ENCODE data around the gene TDRD1.

Gene TDRD1

DNA sequence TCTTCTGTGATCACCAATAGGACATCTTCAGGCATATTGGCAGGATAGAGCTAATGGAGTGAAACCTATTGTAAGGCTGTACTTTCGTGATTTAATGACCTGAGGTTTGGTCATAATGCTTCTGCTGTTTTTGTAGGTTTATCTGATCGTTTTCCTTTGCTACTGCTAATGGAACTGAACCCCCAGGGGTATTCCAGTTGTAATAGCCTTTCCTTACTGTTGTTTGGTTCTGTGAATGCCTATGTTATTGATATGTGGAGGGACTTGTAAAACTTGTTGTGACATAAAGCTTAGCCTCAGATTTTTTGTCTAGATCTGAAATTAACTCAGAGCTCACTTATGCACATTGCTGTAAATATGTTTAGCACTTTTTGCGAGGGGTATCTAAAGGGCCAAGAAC, 49.0 kb downstream of the TDRD1 start:
- H3K27me3 ChIP-seq (ENCODE audit: control insufficient read depth in 1 of 2, insufficient read depth in 2 of 2, low read length in 2 of 2), result no peaks in the 10 kb centered on the region
- no peak overlapping the region for H3K9ac ChIP-seq (ENCODE audit: low read length in 2 of 2)
- no peak overlapping the region for H3K4me3 ChIP-seq (ENCODE audit: low read length in 2 of 2)
- H3K36me3 ChIP-seq (ENCODE audit: control insufficient read depth in 2 of 2, insufficient read depth in 2 of 2, low read length in 2 of 2), result no peaks in the 10 kb centered on the region
- H3K9me3 ChIP-seq (ENCODE audit: control insufficient read depth in 2 of 2, low read length in 2 of 2), result no peaks in the 10 kb centered on the region
- H3K27ac ChIP-seq (ENCODE audit: low read length), result no peak overlapping the region
- no peaks in the 10 kb centered on the region for H3K4me1 ChIP-seq (ENCODE audit: control insufficient read depth, insufficient read depth, low read length)

DNA sequence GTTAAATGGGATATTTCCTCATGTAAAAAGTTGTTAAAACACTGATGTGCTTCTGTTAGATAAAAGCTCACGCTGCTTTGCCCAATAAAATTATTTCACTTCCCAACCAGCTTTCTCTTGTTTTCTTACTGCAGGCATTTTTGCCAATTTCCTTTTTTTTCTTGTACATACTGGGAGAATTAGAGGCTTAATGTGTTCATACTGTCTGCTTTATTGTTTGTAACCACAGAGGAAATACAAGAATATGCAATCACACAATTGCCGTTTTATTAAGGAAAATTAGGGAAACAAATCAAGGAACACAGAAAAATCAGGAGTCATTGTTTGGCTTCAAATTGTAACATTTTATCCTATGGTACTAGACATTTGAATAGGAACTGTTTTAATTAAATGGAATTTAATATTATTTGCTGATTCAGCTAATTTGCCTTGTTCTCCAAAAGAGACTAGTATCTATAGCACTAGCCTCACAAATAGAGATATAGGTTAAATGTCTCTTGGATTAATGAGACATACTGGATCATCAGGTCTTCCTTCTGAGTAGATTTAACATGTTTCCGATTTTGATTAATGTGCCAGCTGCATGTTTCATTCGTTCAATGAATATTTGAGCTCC, 53.5 kb downstream of the TDRD1 start:
- Histone ChIP-seq H3K36me3 (ENCODE audit: control insufficient read depth in 2 of 2, insufficient read depth in 2 of 2, low read length in 2 of 2) (no peaks in the 10 kb centered on the region), H3K27me3 (ENCODE audit: control insufficient read depth in 1 of 2, insufficient read depth in 2 of 2, low read length in 2 of 2) (peaks cover 7 to 10% of the 10 kb centered on the region in 2 donors), H3K9me3 (ENCODE audit: control insufficient read depth in 2 of 2, low read length in 2 of 2) (no peaks in the 10 kb centered on the region), H3K4me1 (ENCODE audit: control insufficient read depth, insufficient read depth, low read length) (no peaks in the 10 kb centered on the region), H3K4me3 (ENCODE audit: low read length in 2 of 2) (no peak overlapping the region), H3K27ac (ENCODE audit: low read length) (no peak overlapping the region), H3K9ac (ENCODE audit: low read length in 2 of 2) (no peak overlapping the region)

DNA sequence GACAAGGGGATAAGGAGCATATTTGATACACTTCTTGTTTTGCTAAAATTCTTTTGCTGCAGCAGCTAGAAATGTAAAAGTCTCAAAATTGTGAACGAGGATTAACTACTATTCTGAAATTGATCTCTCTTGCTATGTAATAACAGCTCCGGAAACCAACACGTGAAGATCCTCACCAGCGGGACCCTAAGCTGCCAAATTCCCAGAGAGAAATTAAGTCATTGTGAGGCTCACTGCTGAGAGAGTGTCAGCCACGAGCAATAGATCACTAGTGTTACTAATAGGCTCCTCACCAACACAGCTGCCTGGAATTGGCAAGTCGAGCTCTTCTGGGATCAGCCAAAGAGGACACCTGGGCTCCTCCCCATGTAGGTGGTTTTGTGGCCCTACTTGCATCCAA, 54.3 kb downstream of the TDRD1 start:
- no peak overlapping the region for H3K9ac ChIP-seq (ENCODE audit: low read length in 2 of 2)
- H3K4me3 ChIP-seq (ENCODE audit: low read length in 2 of 2), result no peak overlapping the region
- peaks cover 10 to 13% of the 10 kb centered on the region in 2 donors for H3K27me3 ChIP-seq (ENCODE audit: control insufficient read depth in 1 of 2, insufficient read depth in 2 of 2, low read length in 2 of 2)
- H3K4me1 ChIP-seq (ENCODE audit: control insufficient read depth, insufficient read depth, low read length), result no peaks in the 10 kb centered on the region
- H3K36me3 ChIP-seq (ENCODE audit: control insufficient read depth in 2 of 2, insufficient read depth in 2 of 2, low read length in 2 of 2), result no peaks in the 10 kb centered on the region
- H3K9me3 ChIP-seq (ENCODE audit: control insufficient read depth in 2 of 2, low read length in 2 of 2), result no peaks in the 10 kb centered on the region
- no peak overlapping the region for H3K27ac ChIP-seq (ENCODE audit: low read length)

DNA sequence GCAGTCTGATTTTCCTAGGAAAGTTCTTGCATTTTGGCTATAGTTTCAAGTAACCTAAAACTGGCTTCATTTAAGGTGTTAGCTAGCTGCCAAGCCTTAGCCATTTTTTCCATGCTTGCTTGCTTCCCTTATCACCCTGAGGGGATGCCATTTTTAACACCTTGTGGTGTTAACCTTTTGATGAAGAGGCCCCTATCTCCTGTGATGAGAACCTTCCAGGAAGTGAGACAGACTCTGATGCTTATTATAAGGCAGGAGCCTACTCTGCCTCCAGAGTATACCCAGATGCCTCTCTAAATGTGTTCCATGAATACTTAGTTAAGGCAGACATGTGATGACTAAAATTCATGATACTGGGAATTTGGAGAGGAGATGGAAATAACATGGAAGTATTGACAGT, 55.0 kb downstream of the TDRD1 start:
- no peaks in the 10 kb centered on the region for H3K36me3 ChIP-seq (ENCODE audit: control insufficient read depth in 2 of 2, insufficient read depth in 2 of 2, low read length in 2 of 2)
- H3K4me1 ChIP-seq (ENCODE audit: control insufficient read depth, insufficient read depth, low read length), result peaks cover 2% of the 10 kb centered on the region
- no peak overlapping the region for H3K9ac ChIP-seq (ENCODE audit: low read length in 2 of 2)
- H3K4me3 ChIP-seq (ENCODE audit: low read length in 2 of 2), result no peak overlapping the region
- no peaks in the 10 kb centered on the region for H3K9me3 ChIP-seq (ENCODE audit: control insufficient read depth in 2 of 2, low read length in 2 of 2)
- no peak overlapping the region for H3K27ac ChIP-seq (ENCODE audit: low read length)
- peaks cover 15% of the 10 kb centered on the region in 2 donors for H3K27me3 ChIP-seq (ENCODE audit: control insufficient read depth in 1 of 2, insufficient read depth in 2 of 2, low read length in 2 of 2)

DNA sequence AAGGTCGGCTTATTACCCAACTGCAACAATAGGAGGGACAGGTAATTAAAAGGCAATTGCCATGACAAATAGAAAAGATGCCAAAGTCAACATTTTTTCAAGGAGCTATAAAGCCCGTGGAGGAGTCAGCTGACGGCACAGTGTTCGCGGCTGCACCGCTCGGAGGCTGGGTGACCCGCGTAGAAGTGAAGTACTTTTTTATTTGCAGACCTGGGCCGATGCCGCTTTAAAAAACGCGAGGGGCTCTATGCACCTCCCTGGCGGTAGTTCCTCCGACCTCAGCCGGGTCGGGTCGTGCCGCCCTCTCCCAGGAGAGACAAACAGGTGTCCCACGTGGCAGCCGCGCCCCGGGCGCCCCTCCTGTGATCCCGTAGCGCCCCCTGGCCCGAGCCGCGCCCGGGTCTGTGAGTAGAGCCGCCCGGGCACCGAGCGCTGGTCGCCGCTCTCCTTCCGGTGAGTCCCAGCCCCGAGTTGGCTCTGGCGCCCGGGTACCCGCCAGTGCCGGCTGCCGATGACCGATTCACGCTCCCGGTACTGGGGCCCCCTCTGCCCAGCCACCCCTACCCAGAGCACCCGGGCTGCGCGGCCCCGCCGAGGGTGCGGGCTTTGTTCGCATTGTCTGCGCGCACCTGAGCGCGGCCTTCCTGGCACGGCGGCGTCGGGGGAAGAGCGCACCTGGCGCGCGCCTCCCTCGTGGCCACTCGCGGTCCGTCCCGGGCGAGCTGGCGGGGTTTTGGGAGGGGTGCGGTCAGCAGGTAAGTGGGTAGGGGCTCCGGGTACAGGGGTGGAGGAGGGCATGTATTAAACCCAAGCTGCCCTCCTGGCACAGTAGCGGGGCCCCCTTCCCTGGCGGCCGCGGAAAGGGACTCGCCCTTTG, 60.2 kb downstream of the TDRD1 start, which contains the start of gene VWA2:
Gene VWA2 (plus strand): TSS at position 138 of the 877 bp plus-strand sequence. CDS start 9,460 bp downstream, outside the sequence.
- Histone ChIP-seq H3K27me3 (ENCODE audit: control insufficient read depth in 1 of 2, insufficient read depth in 2 of 2, low read length in 2 of 2) (peaks cover 36 to 40% of the 10 kb centered on the region in 2 donors), H3K4me1 (ENCODE audit: control insufficient read depth, insufficient read depth, low read length) (peaks cover 7% of the 10 kb centered on the region), H3K9ac (ENCODE audit: low read length in 2 of 2) (no peak within 1 kb of the TSS), H3K27ac (ENCODE audit: low read length) (no peak within 1 kb of the TSS), H3K9me3 (ENCODE audit: control insufficient read depth in 2 of 2, low read length in 2 of 2) (no peaks in the 10 kb centered on the region), H3K36me3 (ENCODE audit: control insufficient read depth in 2 of 2, insufficient read depth in 2 of 2, low read length in 2 of 2) (no peaks in the 10 kb centered on the region), H3K4me3 (ENCODE audit: low read length in 2 of 2) (peak within 1 kb of the TSS in 1 of 2 donors; percentile 54)

DNA sequence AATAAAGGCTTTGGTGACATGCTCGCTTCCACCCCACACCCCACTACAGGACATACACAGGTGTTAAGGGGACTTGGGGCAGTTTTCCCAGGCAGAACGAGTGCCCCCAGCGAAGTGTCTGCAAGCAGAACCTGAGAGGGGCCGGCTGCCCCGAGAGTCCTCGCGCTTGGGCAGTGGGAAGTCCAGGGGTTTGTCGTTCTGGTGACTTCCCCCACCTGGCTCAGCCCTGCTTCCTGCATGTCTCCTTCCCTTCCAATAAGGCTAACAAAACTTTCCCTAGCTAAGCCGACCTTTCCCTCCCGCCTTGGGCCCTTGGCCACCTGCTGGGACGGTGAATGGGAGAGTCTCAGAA, 60.8 kb downstream of the TDRD1 start:
- H3K9me3 ChIP-seq (ENCODE audit: control insufficient read depth in 2 of 2, low read length in 2 of 2), result no peaks in the 10 kb centered on the region
- H3K4me3 ChIP-seq (ENCODE audit: low read length in 2 of 2), result no peak overlapping the region
- H3K27me3 ChIP-seq (ENCODE audit: control insufficient read depth in 1 of 2, insufficient read depth in 2 of 2, low read length in 2 of 2), result peaks cover 38 to 44% of the 10 kb centered on the region in 2 donors
- peaks cover 7% of the 10 kb centered on the region for H3K4me1 ChIP-seq (ENCODE audit: control insufficient read depth, insufficient read depth, low read length)
- H3K9ac ChIP-seq (ENCODE audit: low read length in 2 of 2), result no peak overlapping the region
- H3K36me3 ChIP-seq (ENCODE audit: control insufficient read depth in 2 of 2, insufficient read depth in 2 of 2, low read length in 2 of 2), result no peaks in the 10 kb centered on the region
- H3K27ac ChIP-seq (ENCODE audit: low read length), result no peak overlapping the region

DNA sequence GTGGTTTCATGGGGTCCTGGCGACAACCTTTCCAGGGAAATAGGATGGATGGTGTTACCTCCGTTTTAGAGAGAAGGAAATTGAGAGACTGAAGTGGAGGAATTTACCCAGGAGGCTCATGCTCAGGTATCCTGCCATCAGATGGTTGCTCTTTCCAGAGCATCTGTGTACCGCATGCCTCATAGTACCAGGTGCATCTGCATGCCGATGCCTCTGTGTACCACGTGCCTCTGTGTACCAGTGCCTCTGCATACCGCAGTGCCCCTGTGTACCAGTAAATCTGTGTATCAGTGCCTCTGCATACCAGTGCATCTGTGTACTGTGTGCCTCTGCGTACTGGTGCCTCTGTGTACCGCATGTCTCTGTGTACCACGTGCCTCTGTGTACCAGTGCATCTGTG, 63.1 kb downstream of the TDRD1 start:
- H3K27me3 ChIP-seq (ENCODE audit: control insufficient read depth in 1 of 2, insufficient read depth in 2 of 2, low read length in 2 of 2), result peaks cover 29 to 38% of the 10 kb centered on the region in 2 donors
- no peak overlapping the region for H3K27ac ChIP-seq (ENCODE audit: low read length)
- no peaks in the 10 kb centered on the region for H3K36me3 ChIP-seq (ENCODE audit: control insufficient read depth in 2 of 2, insufficient read depth in 2 of 2, low read length in 2 of 2)
- no peak overlapping the region for H3K4me3 ChIP-seq (ENCODE audit: low read length in 2 of 2)
- no peak overlapping the region for H3K9ac ChIP-seq (ENCODE audit: low read length in 2 of 2)
- H3K4me1 ChIP-seq (ENCODE audit: control insufficient read depth, insufficient read depth, low read length), result peaks cover 7% of the 10 kb centered on the region
- no peaks in the 10 kb centered on the region for H3K9me3 ChIP-seq (ENCODE audit: control insufficient read depth in 2 of 2, low read length in 2 of 2)

DNA sequence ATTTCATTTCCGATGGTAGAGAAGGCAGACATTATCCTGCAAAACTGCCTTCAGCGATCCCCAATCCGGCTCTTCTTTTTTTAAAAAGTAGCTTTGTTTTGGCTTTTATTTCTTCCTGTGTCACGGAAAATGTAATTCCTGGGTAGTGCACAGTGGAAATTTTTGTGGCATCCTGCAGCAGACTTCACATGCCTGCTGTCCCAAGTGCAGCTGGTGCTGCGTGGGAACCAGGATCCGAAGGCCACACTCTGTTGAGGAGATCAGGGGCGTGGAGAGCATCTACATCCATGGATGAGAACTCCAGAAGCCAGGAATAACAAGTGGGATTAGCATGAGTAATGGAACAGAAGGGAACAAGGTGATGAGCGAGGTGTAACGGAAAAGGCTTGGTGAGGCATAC, 64.5 kb downstream of the TDRD1 start:
- no peak overlapping the region for H3K9ac ChIP-seq (ENCODE audit: low read length in 2 of 2)
- no peak overlapping the region for H3K27ac ChIP-seq (ENCODE audit: low read length)
- no peaks in the 10 kb centered on the region for H3K36me3 ChIP-seq (ENCODE audit: control insufficient read depth in 2 of 2, insufficient read depth in 2 of 2, low read length in 2 of 2)
- no peaks in the 10 kb centered on the region for H3K9me3 ChIP-seq (ENCODE audit: control insufficient read depth in 2 of 2, low read length in 2 of 2)
- H3K27me3 ChIP-seq (ENCODE audit: control insufficient read depth in 1 of 2, insufficient read depth in 2 of 2, low read length in 2 of 2), result peaks cover 26 to 34% of the 10 kb centered on the region in 2 donors
- H3K4me3 ChIP-seq (ENCODE audit: low read length in 2 of 2), result no peak overlapping the region
- H3K4me1 ChIP-seq (ENCODE audit: control insufficient read depth, insufficient read depth, low read length), result peaks cover 7% of the 10 kb centered on the region

DNA sequence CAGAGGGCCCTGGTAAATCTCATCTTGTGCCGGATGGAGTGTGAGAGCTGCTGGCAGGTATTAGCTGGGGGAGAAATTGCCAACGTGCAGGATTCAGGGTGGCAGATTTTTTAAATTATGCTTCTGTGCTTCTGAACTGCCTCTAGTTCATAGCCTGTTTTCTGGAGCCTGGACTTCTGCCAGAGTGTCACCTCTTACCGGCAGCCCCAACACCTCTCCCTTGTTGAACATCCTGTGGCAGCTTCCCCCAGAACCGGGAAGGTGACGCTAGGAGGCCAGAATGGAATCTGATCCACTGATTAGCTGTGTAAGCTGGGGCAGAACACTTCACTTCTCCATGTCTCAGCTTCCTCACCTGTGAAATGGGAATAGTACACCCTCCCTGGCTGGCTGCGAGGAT, 65.0 kb downstream of the TDRD1 start:
- no peak overlapping the region for H3K27ac ChIP-seq (ENCODE audit: low read length)

DNA sequence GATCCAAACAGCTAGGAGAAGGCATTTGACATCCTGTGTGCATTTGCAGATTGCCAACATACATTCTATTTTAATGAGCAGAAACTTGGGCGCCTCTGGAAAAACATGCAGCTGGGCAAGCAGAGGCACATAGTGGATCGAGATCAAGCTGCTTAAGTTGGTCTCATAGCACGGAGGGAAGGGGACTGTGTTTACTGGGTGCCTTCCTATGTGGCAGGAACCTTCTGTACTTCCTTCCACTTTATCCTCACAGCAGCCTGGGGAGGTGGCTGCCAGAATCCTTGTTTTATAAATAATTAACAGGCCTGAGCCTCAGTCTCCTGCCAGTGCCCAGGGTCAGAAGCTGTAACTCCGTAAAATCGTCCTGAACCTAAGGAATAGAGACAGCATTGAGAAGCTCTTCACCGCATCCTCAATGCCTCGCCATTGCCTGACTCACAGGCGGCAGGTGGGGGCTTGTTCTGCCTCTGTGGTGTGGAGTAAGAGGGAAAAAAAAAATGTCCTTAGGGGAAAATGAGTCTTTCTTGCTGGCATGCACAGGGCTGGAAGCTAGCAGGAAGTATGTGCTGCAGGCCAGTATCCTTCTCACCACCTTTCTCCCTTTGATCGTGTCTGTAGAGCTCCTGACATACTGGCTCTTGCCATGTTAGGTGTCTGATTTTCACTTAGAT, 66.1 kb downstream of the TDRD1 start:
- H3K9me3 ChIP-seq (ENCODE audit: control insufficient read depth in 2 of 2, low read length in 2 of 2), result no peaks in the 10 kb centered on the region
- H3K9ac ChIP-seq (ENCODE audit: low read length in 2 of 2), result no peak overlapping the region
- H3K4me3 ChIP-seq (ENCODE audit: low read length in 2 of 2), result no peak overlapping the region
- H3K36me3 ChIP-seq (ENCODE audit: control insufficient read depth in 2 of 2, insufficient read depth in 2 of 2, low read length in 2 of 2), result no peaks in the 10 kb centered on the region
- H3K27me3 ChIP-seq (ENCODE audit: control insufficient read depth in 1 of 2, insufficient read depth in 2 of 2, low read length in 2 of 2), result peaks cover 16 to 18% of the 10 kb centered on the region in 2 donors
- H3K4me1 ChIP-seq (ENCODE audit: control insufficient read depth, insufficient read depth, low read length), result no peaks in the 10 kb centered on the region
- no peak overlapping the region for H3K27ac ChIP-seq (ENCODE audit: low read length)

More for the DNA sequence above, 65.0 kb downstream of the TDRD1 start:
- no peak overlapping the region for H3K4me3 ChIP-seq (ENCODE audit: low read length in 2 of 2)
- H3K36me3 ChIP-seq (ENCODE audit: control insufficient read depth in 2 of 2, insufficient read depth in 2 of 2, low read length in 2 of 2), result no peaks in the 10 kb centered on the region
- peaks cover 5% of the 10 kb centered on the region for H3K4me1 ChIP-seq (ENCODE audit: control insufficient read depth, insufficient read depth, low read length)
- H3K27me3 ChIP-seq (ENCODE audit: control insufficient read depth in 1 of 2, insufficient read depth in 2 of 2, low read length in 2 of 2), result peaks cover 23 to 29% of the 10 kb centered on the region in 2 donors
- no peaks in the 10 kb centered on the region for H3K9me3 ChIP-seq (ENCODE audit: control insufficient read depth in 2 of 2, low read length in 2 of 2)
- no peak overlapping the region for H3K9ac ChIP-seq (ENCODE audit: low read length in 2 of 2)

Data from stomach smooth muscle (tissue), 2 donors.